Natural killer cell (primary cell): Measurements from ENCODE around the gene CDC20. TPM values are rescaled to one million over a fixed set of nuclear protein-coding genes. Genes with fewer than 3 reads are reported as not detected.

Source experiments
- ATAC-seq, 3 donors: fragments of 150-1000 bp in 2 of 3; fragments of 200-7000 bp in 1 of 3; cut with Tn5 transposase; 1 replicate in 1 of 3; 2 replicates in 2 of 3; pipeline ENCODE4 v1.10.0; 2021; ENCODE audit warnings: mild to moderate bottlenecking in 2 of 3, moderate library complexity in 2 of 3
- DNase-seq, 2 donors: peaks; one replicate each; pipeline versions ENCODE4 v3.0.0 to v3.0.0-alpha.2; 2013 to 2021; ENCODE audit warnings: mixed read lengths in 1 of 2
- H3K27ac ChIP-seq: one replicate; pipeline ENCODE4 v1.5.1; 2013; ENCODE audit warnings: mild to moderate bottlenecking, low read length
- H3K27me3 ChIP-seq: one replicate; pipeline ENCODE4 v1.6.1; 2013; ENCODE audit warnings: low read length; ENCODE audit not compliant: control insufficient read depth, insufficient read depth
- H3K36me3 ChIP-seq: one replicate; pipeline ENCODE4 v1.6.1; 2013; ENCODE audit warnings: low read length; ENCODE audit not compliant: control insufficient read depth, insufficient read depth
- H3K4me1 ChIP-seq: one replicate; pipeline ENCODE4 v1.6.1; 2013; ENCODE audit warnings: low read length; ENCODE audit not compliant: control insufficient read depth, insufficient read depth
- H3K4me3 ChIP-seq: one replicate; pipeline ENCODE4 v1.5.1; 2013; ENCODE audit warnings: low read length
- H3K9me3 ChIP-seq: one replicate; pipeline ENCODE4 v1.6.1; 2013; ENCODE audit warnings: low read length; ENCODE audit not compliant: control insufficient read depth, insufficient read depth
- H3K27ac Mint-ChIP-seq, 2 donors: one replicate each; pipeline ENCODE4 v1.8.0; 2022; ENCODE audit warnings: mild to moderate bottlenecking in 2 of 2, mixed read lengths in 2 of 2, moderate library complexity in 1 of 2
- H3K27me3 Mint-ChIP-seq, 2 donors: one replicate each; pipeline ENCODE4 v1.8.0; 2022; ENCODE audit warnings: low read depth in 2 of 2, mixed read lengths in 2 of 2
- H3K36me3 Mint-ChIP-seq: one replicate; pipeline ENCODE4 v1.8.0; 2022; ENCODE audit warnings: mixed read lengths
- H3K4me1 Mint-ChIP-seq, 2 donors: one replicate each; pipeline ENCODE4 v1.8.0; 2022; ENCODE audit warnings: mixed read lengths in 2 of 2
- H3K4me3 Mint-ChIP-seq: one replicate; pipeline ENCODE4 v1.8.0; 2022; ENCODE audit warnings: mild to moderate bottlenecking, moderate library complexity, mixed read lengths
- H3K9me3 Mint-ChIP-seq, 2 donors: one replicate each; pipeline ENCODE4 v1.8.0; 2022; ENCODE audit warnings: mixed read lengths in 2 of 2
- WGBS: methylation state at CpG from one replicate; pipeline ENCODE4 v1.1.7; 2013; ENCODE audit warnings: missing lambda C conversion rate; ENCODE audit not compliant: insufficient coverage; 5-methylcytosine and 5-hydroxymethylcytosine counted together
- intact Hi-C: fragments of 100-400 bp; cut with micrococcal nuclease; formaldehyde crosslinking; loops from one replicate; pipeline ENCODE4 v1.14.2; 2022
- total RNA-seq, 4 donors: library from RNA; stranded (reverse); fragments of 120-200 nt in 1 of 4; gene quantifications; one replicate each; pipeline versions ENCODE4 v1.2.3 to v1.2.4, GENCODE V29; 2013 to 2022
- TF ChIP-seq, protein P1 (sequence below): fragments of 200-600 bp; IDR thresholded peaks from one replicate; pipeline ENCODE4 v1.8.0; 2022; ENCODE audit warnings: antibody characterized with exemption

The CDC20 gene
- total RNA-seq, 3 donors from 2014 or later (not counting 1 experiment from before 2014, with no cell fraction given) = 0.50 to 2.4 (median 0.96) TPM

DNA sequence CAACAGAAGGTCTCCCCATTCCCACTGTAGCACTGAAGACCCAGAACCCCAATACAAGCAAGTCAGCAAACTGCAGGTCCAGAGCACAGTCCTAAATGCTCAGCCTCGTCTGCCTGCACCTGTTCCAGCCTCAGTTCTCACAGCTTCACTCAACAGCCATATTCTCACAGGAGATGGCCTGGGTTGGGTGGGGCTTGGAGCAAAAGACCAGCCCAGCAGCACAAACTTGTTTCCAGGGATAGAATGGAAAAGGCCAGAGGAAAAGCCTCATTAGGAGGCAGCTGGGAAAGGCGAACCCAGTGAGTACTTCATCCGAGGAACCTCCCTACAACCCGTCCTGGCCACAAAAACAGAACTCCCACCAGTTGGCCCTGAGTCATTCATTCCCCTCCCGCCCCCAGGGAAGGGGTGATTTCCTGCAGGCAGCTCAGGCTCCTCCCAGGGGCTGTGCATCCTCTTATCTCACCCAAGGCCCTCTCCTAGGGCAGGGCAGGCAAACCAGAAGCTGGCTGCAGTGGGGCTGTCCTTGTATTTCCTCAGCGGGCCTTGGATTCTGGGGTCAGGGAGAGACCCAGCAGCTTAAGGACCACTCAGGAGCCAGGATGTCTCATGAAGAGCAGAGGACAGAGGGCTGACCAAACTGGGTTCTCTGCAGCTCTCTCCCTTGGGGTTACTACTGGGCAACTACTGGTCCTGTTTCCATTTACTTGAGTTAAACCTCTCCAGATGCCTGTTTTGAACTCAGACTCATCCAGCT lies 28.6 kb upstream of the CDC20 start:
- ATAC-seq (peak in 1 of 3 donors; percentile 27), DNase-seq (no peak)
- no peaks in the 10 kb centered on the region for H3K9me3 Mint-ChIP-seq
- Histone ChIP-seq H3K27me3 (no peaks in the 10 kb centered on the region), H3K36me3 (no peaks in the 10 kb centered on the region), H3K9me3 (peaks cover 7% of the 10 kb centered on the region), H3K27ac (no peak overlapping the region), H3K4me1 (no peaks in the 10 kb centered on the region), H3K4me3 (no peak overlapping the region)
- peaks cover 3% of the 10 kb centered on the region for H3K36me3 Mint-ChIP-seq
- no peak overlapping the region for H3K4me3 Mint-ChIP-seq
- TF ChIP-seq, protein P1, sequence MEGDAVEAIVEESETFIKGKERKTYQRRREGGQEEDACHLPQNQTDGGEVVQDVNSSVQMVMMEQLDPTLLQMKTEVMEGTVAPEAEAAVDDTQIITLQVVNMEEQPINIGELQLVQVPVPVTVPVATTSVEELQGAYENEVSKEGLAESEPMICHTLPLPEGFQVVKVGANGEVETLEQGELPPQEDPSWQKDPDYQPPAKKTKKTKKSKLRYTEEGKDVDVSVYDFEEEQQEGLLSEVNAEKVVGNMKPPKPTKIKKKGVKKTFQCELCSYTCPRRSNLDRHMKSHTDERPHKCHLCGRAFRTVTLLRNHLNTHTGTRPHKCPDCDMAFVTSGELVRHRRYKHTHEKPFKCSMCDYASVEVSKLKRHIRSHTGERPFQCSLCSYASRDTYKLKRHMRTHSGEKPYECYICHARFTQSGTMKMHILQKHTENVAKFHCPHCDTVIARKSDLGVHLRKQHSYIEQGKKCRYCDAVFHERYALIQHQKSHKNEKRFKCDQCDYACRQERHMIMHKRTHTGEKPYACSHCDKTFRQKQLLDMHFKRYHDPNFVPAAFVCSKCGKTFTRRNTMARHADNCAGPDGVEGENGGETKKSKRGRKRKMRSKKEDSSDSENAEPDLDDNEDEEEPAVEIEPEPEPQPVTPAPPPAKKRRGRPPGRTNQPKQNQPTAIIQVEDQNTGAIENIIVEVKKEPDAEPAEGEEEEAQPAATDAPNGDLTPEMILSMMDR = no peak
- no peaks in the 10 kb centered on the region for H3K27me3 Mint-ChIP-seq
- intact Hi-C loops = no loop called here
- no peaks in the 10 kb centered on the region for H3K4me1 Mint-ChIP-seq
- 28% methylated on average over 6 of the region's 6 CpGs for WGBS
- H3K27ac Mint-ChIP-seq = no peak overlapping the region

DNA sequence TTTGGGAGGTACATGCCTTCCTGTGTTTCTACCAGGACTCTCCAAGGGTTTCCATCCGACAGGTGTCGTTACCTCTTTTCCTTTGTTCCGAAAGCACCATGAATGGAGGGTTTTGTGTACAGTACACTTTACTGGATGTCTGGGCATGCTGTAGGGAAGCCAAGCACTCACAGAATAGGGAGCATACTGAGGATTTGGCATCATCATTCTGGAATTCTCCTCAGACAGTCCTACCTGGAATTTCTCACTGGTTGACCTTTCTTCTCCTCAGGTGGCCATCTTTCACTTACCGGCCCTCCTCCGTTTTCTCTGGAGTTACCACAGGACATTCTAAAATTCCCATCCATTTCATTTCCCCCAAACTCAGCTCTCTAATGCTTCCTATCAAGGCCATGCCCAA lies 27.1 kb upstream of the CDC20 start:
- no peak for ATAC-seq
- DNase-seq = no peak
- no peaks in the 10 kb centered on the region for H3K36me3 ChIP-seq
- no peaks in the 10 kb centered on the region for H3K4me1 ChIP-seq
- H3K27me3 ChIP-seq = no peaks in the 10 kb centered on the region
- TF ChIP-seq, protein P1 = no peak
- no peak overlapping the region for H3K27ac Mint-ChIP-seq
- no peaks in the 10 kb centered on the region for H3K9me3 Mint-ChIP-seq
- H3K27ac ChIP-seq = no peak overlapping the region
- intact Hi-C loops = no loop called here
- no peak overlapping the region for H3K4me3 Mint-ChIP-seq
- H3K4me1 Mint-ChIP-seq = no peaks in the 10 kb centered on the region
- no peaks in the 10 kb centered on the region for H3K36me3 Mint-ChIP-seq
- no peak overlapping the region for H3K4me3 ChIP-seq
- no peaks in the 10 kb centered on the region for H3K27me3 Mint-ChIP-seq
- H3K9me3 ChIP-seq = peaks cover 3% of the 10 kb centered on the region
- 97% methylated on average over 5 of the region's 5 CpGs for WGBS

DNA sequence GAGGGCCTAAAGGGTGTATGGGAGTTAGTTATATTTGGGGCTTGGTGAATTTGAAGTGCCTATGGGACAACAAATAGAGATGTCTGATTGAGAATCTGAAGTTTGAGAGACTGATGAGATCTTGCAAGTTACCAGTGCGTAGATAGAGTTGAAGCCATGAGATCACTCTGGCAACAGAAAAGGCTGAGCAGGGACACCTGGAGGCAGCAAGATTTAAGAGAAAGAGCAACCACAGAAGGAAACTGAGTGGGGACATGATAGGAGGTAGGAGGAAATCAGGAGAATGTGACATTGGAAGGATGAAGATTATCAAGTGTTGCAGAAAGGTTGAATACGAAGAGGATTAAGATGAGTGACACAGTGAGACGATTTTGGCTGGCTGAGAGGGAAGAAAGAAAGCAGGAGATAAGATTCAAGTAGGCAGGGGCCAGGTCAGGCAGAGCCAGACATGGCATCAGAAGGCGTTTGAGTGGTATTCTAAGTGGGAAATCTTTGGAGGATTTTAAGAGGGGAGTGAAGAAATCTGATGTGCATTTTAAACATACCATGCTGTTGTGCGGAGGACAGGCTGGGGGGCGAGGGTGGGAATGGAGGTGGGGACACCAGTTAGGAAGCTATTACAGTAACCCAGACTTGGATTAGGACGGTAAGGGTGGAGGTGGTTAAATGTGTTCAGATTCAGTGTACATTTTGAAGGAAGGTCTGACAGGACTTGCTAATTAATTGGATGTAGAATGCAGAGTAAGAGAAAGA lies 24.2 kb upstream of the CDC20 start:
- Mint-ChIP-seq H3K27ac (peak overlapping the region in 1 of 2 donors; percentile 11), H3K9me3 (no peaks in the 10 kb centered on the region), H3K4me3 (no peak overlapping the region), H3K4me1 (no peaks in the 10 kb centered on the region), H3K36me3 (no peaks in the 10 kb centered on the region), H3K27me3 (no peaks in the 10 kb centered on the region)
- no peaks in the 10 kb centered on the region for H3K36me3 ChIP-seq
- H3K27ac ChIP-seq = no peak overlapping the region
- no peaks in the 10 kb centered on the region for H3K4me1 ChIP-seq
- WGBS = 73% methylated on average over 7 of the region's 7 CpGs
- H3K27me3 ChIP-seq = no peaks in the 10 kb centered on the region
- H3K4me3 ChIP-seq = no peak overlapping the region
- no peaks in the 10 kb centered on the region for H3K9me3 ChIP-seq
- intact Hi-C loops = no loop called here
- no peak for ATAC-seq
- TF ChIP-seq, protein P1 = no peak
- no peak for DNase-seq
